AML-193 (cell line): Measurements from ENCODE around the gene CRCP.
"Not testable (repeated sequence)": the region's sequence is repeated elsewhere in the genome, so short reads cannot be mapped to it uniquely, and the experiment has no call there.

ENCODE experiments used
- DNase-seq, 2 experiments: peaks; one replicate each; lab custom pipeline; 2025; lab: John Stamatoyannopoulos, UW

Gene CRCP

GRCh38 chr7:66156035-66156434, 41.4 kb downstream of the CRCP start:
- not testable (repeated sequence) for DNase-seq

- no peak for DNase-seq
Measured at GRCh38 chr7:66157060-66157459, 42.4 kb downstream of the CRCP start.

GRCh38 chr7:66162622-66163021, 48.0 kb downstream of the CRCP start:
- DNase-seq: no peak

- no peak for DNase-seq
Measured at GRCh38 chr7:66163186-66163610, 48.6 kb downstream of the CRCP start.

GRCh38 chr7:66164356-66164755, 49.7 kb downstream of the CRCP start:
- no peak for DNase-seq

GRCh38 chr7:66167773-66168387, 53.2 kb downstream of the CRCP start:
- no peak for DNase-seq

GRCh38 chr7:66169616-66170015, 55.0 kb downstream of the CRCP start:
- DNase-seq: no peak

GRCh38 chr7:66170309-66171231, 55.9 kb downstream of the CRCP start:
- no peak for DNase-seq

GRCh38 chr7:66172536-66173401, 58.1 kb downstream of the CRCP start:
- DNase-seq: not testable (repeated sequence)

GRCh38 chr7:66173856-66174255, 59.2 kb downstream of the CRCP start:
- DNase-seq: no peak

- DNase-seq: not testable (repeated sequence)
Measured at GRCh38 chr7:66175006-66175405, 60.4 kb downstream of the CRCP start.

GRCh38 chr7:66176914-66177313, 62.3 kb downstream of the CRCP start:
- no peak for DNase-seq

GRCh38 chr7:66178258-66178657, 63.6 kb downstream of the CRCP start:
- DNase-seq: no peak

GRCh38 chr7:66181329-66181728, 66.7 kb downstream of the CRCP start:
- DNase-seq: no peak

- no peak for DNase-seq
Measured at GRCh38 chr7:66181845-66182244, 67.2 kb downstream of the CRCP start.

- no peak for DNase-seq
Measured at GRCh38 chr7:66182920-66183319, 68.3 kb downstream of the CRCP start.

GRCh38 chr7:66183700-66184099, 69.1 kb downstream of the CRCP start:
- no peak for DNase-seq

- DNase-seq: no peak
Measured at GRCh38 chr7:66185680-66186187, 71.1 kb downstream of the CRCP start.

- DNase-seq: no peak
Measured at GRCh38 chr7:66186991-66187390, 72.3 kb downstream of the CRCP start.

- DNase-seq: no peak
Measured at GRCh38 chr7:66187905-66188304, 73.3 kb downstream of the CRCP start.

- DNase-seq: no peak
Measured at GRCh38 chr7:66188645-66189044, 74.0 kb downstream of the CRCP start.
